ENCODE data around the gene CCL26. TPM values are rescaled to one million over a fixed set of nuclear protein-coding genes. Genes with fewer than 3 reads are reported as not detected.
A peak's percentile ranks its signal among the peaks of the same experiment; 100 is the strongest.
"Not testable (repeated sequence)": the region's sequence is repeated elsewhere in the genome, so short reads cannot be mapped to it uniquely, and the experiment has no call there.

The CCL26 gene
- total and polyA plus RNA-seq, 8 donors = 0.25 to 0.58 (median 0.36) TPM; not detected in 3

- no peaks in the 10 kb centered on the region for H3K27me3 ChIP-seq
- H3K36me3 ChIP-seq = no peaks in the 10 kb centered on the region
- no peak for TF ChIP-seq CTCF (IDR thresholded peaks at IDR 0.05)
- no peak for DNase-seq
- no peak overlapping the region for H3K4me3 ChIP-seq
- no peaks in the 10 kb centered on the region for H3K9me3 ChIP-seq
- peaks cover 10 to 46% of the 10 kb centered on the region in 2 donors for H3K4me1 ChIP-seq
- no peak for ATAC-seq
- intact Hi-C loops (cut with DNase I) = no loop called here
- H3K27ac ChIP-seq = peak overlapping the region; percentile 59 to 62
Observed at GRCh38 chr7:75732016-75732521, 39.9 kb downstream of the CCL26 start.

GRCh38 chr7:75729851-75730274, 42.1 kb downstream of the CCL26 start:
- DNase-seq (no peak), ATAC-seq (no peak)
- intact Hi-C loops (cut with DNase I) = no loop called here
- Histone ChIP-seq H3K4me3 (no peak overlapping the region), H3K36me3 (no peaks in the 10 kb centered on the region), H3K9me3 (no peaks in the 10 kb centered on the region), H3K27ac (peak overlapping the region in 1 of 2 donors; percentile 55), H3K27me3 (no peaks in the 10 kb centered on the region), H3K4me1 (peaks cover 10 to 42% of the 10 kb centered on the region in 2 donors)
- no peak for TF ChIP-seq CTCF (IDR thresholded peaks at IDR 0.05)

GRCh38 chr7:75727881-75728593, 44.0 kb downstream of the CCL26 start:
- peak overlapping the region; percentile 58 to 68 for H3K27ac ChIP-seq
- H3K27me3 ChIP-seq = no peaks in the 10 kb centered on the region
- intact Hi-C loops (cut with DNase I) = no loop called here
- no peak overlapping the region for H3K4me3 ChIP-seq
- ATAC-seq (peak; percentile 93), DNase-seq (peak in 3 of 4 donors; percentile 65 to 90 (median 90))
- H3K9me3 ChIP-seq = no peaks in the 10 kb centered on the region
- H3K4me1 ChIP-seq = peaks cover 6 to 39% of the 10 kb centered on the region in 2 donors
- TF ChIP-seq CTCF (IDR thresholded peaks at IDR 0.05) = no peak
- no peaks in the 10 kb centered on the region for H3K36me3 ChIP-seq

DNA sequence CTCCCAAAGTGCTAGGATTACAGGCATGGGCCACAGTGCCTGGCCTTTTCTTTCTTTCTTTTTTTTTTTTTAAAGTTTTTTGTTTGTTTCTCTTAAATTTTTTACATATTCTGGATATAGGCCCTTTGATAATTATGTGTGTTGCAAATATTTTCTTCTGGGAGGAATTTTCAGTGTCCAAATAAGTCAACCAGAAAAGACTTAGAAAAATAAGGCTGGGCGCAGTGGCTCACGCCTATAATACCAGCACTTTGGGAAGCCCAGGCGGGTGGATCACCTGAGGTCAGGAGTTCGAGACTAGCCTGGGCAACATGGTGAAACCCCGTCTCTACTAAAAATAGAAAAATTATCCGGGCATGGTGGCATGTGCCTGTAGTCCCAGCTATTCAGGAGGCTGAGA, 44.7 kb downstream of the CCL26 start:
- intact Hi-C loops (cut with DNase I); DNase-seq; H3K9me3 ChIP-seq; H3K4me3 ChIP-seq; ATAC-seq; H3K27me3 ChIP-seq; H3K36me3 ChIP-seq: not testable (repeated sequence)
- Histone ChIP-seq H3K4me1 (peaks cover 0 to 37% of the 10 kb centered on the region in 2 donors), H3K27ac (peak overlapping the region; percentile 58 to 68)

- Histone ChIP-seq H3K36me3 (no peaks in the 10 kb centered on the region), H3K4me1 (peaks cover 0 to 39% of the 10 kb centered on the region in 2 donors), H3K27ac (no peak overlapping the region), H3K4me3 (no peak overlapping the region), H3K27me3 (no peaks in the 10 kb centered on the region), H3K9me3 (no peaks in the 10 kb centered on the region)
- DNase-seq = no peak
- intact Hi-C loops (cut with DNase I) = no loop called here
- TF ChIP-seq CTCF (IDR thresholded peaks at IDR 0.05) = no peak
- ATAC-seq = no peak
Observed at GRCh38 chr7:75725306-75725705, 46.7 kb downstream of the CCL26 start.

Data from left lung (tissue), 10 donors.